ENCODE data around the gene FAM180A. TPM values are rescaled to one million over a fixed set of nuclear protein-coding genes. Genes with fewer than 3 reads are reported as not detected.

The FAM180A gene
- total and polyA plus RNA-seq, 4 donors, result 0.19 to 10.5 (median 5.6) TPM

DNA sequence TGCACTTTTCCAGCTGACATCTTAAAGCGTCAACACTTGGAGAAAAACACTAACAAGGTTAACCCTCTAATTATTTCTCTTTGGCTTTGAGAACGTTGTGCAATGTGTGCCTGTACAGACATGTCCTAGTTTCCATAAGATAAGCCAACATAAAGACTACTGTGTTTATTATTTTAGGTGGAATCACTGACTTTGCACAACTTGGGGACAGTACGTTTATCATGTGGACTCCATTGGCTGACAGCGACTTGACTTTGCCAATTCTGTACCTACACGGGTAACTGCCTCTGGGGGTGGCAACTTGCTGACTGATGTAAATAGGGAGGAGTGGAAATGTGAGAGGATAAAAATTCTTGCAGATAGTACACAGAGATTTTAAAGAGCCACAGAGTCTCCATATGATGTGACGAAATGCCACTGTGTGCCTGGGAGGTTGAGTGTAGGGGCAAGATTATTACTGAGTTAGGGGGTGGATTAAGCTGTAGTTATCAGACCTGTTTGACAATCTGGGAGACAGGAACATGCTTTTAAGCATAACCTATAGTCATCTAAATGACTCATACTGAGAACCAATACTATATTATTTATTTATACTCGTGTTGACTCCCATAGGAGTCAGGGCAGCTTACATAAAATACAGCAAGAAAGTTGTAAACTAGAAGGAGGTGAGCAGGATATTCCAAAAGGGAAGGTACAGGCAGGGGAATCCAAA lies 41.6 kb downstream of the FAM180A start:
- 86% methylated on average over 7 of the region's 7 CpGs for WGBS
- H3K36me3 ChIP-seq (ENCODE audit: control insufficient read depth in 4 of 4, insufficient read depth in 3 of 4, low read depth in 1 of 4, low read length in 3 of 4), result no peaks in the 10 kb centered on the region
- H3K4me3 ChIP-seq (ENCODE audit: low read depth in 1 of 3, low read length in 3 of 3), result no peak overlapping the region
- H3K27ac ChIP-seq (ENCODE audit: low read depth in 1 of 2, low read length in 2 of 2), result no peak overlapping the region
- no peaks in the 10 kb centered on the region for H3K9me3 ChIP-seq (ENCODE audit: control insufficient read depth in 4 of 4, low read length in 3 of 4)
- H3K9ac ChIP-seq (ENCODE audit: low read depth in 1 of 2, low read length in 2 of 2), result no peak overlapping the region
- no peaks in the 10 kb centered on the region for H3K4me1 ChIP-seq (ENCODE audit: control insufficient read depth in 4 of 4, insufficient read depth in 4 of 4, low read length in 3 of 4)
- H3K27me3 ChIP-seq (ENCODE audit: control insufficient read depth in 4 of 4, insufficient read depth in 4 of 4, low read length in 3 of 4), result no peaks in the 10 kb centered on the region
- no peak for DNase-seq (ENCODE audit: low spot score)
- no peak for TF ChIP-seq FOXA2 (IDR thresholded peaks at IDR 0.05)
- TF ChIP-seq RXRA (IDR thresholded peaks at IDR 0.05), result no peak
- no peak for TF ChIP-seq GABPA (IDR thresholded peaks at IDR 0.05 in 1 of 2, conservative IDR thresholded peaks at IDR 0.05 in 1 of 2)
- no peak for TF ChIP-seq TAF1 (conservative IDR thresholded peaks at IDR 0.05)
- TF ChIP-seq SP1 (IDR thresholded peaks at IDR 0.05), result no peak

DNA sequence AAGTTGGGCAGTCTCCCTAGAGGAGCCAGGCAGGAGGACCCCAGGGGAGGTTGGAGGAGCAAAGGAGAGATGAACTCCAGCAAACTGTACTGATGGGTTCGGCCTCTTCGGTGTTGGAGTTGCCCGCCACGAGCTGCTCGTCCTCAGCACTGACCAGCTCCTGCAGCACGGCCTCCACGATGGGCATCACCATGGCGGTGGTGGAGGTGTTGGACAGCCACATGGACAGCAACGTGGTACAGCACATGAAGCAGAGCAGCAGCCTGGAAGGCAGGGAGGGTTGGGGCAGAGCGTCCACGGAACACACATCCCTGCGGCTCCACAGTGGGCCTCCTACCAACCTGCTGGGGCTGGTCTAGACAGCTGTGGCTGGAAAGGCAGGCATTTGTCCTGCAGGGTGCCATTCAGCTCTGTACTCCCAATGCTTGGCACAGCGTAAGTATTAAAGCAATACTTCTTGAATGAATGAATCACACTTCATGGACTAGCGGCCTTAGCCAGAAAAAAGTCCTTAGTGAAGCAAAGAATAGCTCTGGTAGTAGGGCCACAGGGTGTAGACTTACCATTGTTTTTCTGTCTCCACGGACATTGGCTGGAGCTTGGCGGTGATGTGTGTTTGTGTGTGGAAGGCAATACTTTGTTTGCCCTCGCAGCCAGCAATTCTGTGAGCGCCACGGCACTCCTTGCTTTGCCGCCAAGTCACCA lies 42.4 kb downstream of the FAM180A start:
- no peak overlapping the region for H3K9ac ChIP-seq (ENCODE audit: low read depth in 1 of 2, low read length in 2 of 2)
- DNase-seq (ENCODE audit: low spot score), result no peak
- no peaks in the 10 kb centered on the region for H3K4me1 ChIP-seq (ENCODE audit: control insufficient read depth in 4 of 4, insufficient read depth in 4 of 4, low read length in 3 of 4)
- TF ChIP-seq RXRA (IDR thresholded peaks at IDR 0.05), result no peak
- TF ChIP-seq, protein P1, sequence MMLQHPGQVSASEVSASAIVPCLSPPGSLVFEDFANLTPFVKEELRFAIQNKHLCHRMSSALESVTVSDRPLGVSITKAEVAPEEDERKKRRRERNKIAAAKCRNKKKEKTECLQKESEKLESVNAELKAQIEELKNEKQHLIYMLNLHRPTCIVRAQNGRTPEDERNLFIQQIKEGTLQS (IDR thresholded peaks at IDR 0.05), result no peak
- TF ChIP-seq, protein P2, sequence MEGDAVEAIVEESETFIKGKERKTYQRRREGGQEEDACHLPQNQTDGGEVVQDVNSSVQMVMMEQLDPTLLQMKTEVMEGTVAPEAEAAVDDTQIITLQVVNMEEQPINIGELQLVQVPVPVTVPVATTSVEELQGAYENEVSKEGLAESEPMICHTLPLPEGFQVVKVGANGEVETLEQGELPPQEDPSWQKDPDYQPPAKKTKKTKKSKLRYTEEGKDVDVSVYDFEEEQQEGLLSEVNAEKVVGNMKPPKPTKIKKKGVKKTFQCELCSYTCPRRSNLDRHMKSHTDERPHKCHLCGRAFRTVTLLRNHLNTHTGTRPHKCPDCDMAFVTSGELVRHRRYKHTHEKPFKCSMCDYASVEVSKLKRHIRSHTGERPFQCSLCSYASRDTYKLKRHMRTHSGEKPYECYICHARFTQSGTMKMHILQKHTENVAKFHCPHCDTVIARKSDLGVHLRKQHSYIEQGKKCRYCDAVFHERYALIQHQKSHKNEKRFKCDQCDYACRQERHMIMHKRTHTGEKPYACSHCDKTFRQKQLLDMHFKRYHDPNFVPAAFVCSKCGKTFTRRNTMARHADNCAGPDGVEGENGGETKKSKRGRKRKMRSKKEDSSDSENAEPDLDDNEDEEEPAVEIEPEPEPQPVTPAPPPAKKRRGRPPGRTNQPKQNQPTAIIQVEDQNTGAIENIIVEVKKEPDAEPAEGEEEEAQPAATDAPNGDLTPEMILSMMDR (IDR thresholded peaks at IDR 0.05; ENCODE audit: low read depth, low read length, missing input control), result no peak
- TF ChIP-seq FOXA2 (IDR thresholded peaks at IDR 0.05), result no peak
- TF ChIP-seq, protein P3, sequence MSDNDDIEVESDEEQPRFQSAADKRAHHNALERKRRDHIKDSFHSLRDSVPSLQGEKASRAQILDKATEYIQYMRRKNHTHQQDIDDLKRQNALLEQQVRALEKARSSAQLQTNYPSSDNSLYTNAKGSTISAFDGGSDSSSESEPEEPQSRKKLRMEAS (IDR thresholded peaks at IDR 0.05), result no peak
- TF ChIP-seq FOXA1 (IDR thresholded peaks at IDR 0.05), result no peak
- no peak for TF ChIP-seq YY1 (IDR thresholded peaks at IDR 0.05)
- TF ChIP-seq TAF1 (conservative IDR thresholded peaks at IDR 0.05), result no peak
- no peak for TF ChIP-seq EGR1 (IDR thresholded peaks at IDR 0.05; ENCODE audit: low read depth in 2 of 2)
- TF ChIP-seq, protein P4, sequence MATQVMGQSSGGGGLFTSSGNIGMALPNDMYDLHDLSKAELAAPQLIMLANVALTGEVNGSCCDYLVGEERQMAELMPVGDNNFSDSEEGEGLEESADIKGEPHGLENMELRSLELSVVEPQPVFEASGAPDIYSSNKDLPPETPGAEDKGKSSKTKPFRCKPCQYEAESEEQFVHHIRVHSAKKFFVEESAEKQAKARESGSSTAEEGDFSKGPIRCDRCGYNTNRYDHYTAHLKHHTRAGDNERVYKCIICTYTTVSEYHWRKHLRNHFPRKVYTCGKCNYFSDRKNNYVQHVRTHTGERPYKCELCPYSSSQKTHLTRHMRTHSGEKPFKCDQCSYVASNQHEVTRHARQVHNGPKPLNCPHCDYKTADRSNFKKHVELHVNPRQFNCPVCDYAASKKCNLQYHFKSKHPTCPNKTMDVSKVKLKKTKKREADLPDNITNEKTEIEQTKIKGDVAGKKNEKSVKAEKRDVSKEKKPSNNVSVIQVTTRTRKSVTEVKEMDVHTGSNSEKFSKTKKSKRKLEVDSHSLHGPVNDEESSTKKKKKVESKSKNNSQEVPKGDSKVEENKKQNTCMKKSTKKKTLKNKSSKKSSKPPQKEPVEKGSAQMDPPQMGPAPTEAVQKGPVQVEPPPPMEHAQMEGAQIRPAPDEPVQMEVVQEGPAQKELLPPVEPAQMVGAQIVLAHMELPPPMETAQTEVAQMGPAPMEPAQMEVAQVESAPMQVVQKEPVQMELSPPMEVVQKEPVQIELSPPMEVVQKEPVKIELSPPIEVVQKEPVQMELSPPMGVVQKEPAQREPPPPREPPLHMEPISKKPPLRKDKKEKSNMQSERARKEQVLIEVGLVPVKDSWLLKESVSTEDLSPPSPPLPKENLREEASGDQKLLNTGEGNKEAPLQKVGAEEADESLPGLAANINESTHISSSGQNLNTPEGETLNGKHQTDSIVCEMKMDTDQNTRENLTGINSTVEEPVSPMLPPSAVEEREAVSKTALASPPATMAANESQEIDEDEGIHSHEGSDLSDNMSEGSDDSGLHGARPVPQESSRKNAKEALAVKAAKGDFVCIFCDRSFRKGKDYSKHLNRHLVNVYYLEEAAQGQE (IDR thresholded peaks at IDR 0.05), result no peak
- TF ChIP-seq, protein P5, sequence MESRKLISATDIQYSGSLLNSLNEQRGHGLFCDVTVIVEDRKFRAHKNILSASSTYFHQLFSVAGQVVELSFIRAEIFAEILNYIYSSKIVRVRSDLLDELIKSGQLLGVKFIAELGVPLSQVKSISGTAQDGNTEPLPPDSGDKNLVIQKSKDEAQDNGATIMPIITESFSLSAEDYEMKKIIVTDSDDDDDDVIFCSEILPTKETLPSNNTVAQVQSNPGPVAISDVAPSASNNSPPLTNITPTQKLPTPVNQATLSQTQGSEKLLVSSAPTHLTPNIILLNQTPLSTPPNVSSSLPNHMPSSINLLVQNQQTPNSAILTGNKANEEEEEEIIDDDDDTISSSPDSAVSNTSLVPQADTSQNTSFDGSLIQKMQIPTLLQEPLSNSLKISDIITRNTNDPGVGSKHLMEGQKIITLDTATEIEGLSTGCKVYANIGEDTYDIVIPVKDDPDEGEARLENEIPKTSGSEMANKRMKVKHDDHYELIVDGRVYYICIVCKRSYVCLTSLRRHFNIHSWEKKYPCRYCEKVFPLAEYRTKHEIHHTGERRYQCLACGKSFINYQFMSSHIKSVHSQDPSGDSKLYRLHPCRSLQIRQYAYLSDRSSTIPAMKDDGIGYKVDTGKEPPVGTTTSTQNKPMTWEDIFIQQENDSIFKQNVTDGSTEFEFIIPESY (IDR thresholded peaks at IDR 0.05), result no peak
- no peak for TF ChIP-seq HNF4G (IDR thresholded peaks at IDR 0.05)
- TF ChIP-seq SP1 (IDR thresholded peaks at IDR 0.05), result no peak
- TF ChIP-seq RAD21 (IDR thresholded peaks at IDR 0.05), result no peak
- H3K4me3 ChIP-seq (ENCODE audit: low read depth in 1 of 3, low read length in 3 of 3), result no peak overlapping the region
- 92% methylated on average over 20 of the region's 20 CpGs for WGBS
- no peak overlapping the region for H3K27ac ChIP-seq (ENCODE audit: low read depth in 1 of 2, low read length in 2 of 2)
- H3K36me3 ChIP-seq (ENCODE audit: control insufficient read depth in 4 of 4, insufficient read depth in 3 of 4, low read depth in 1 of 4, low read length in 3 of 4), result no peaks in the 10 kb centered on the region
- H3K9me3 ChIP-seq (ENCODE audit: control insufficient read depth in 4 of 4, low read length in 3 of 4), result no peaks in the 10 kb centered on the region
- no peaks in the 10 kb centered on the region for H3K27me3 ChIP-seq (ENCODE audit: control insufficient read depth in 4 of 4, insufficient read depth in 4 of 4, low read length in 3 of 4)

Data from liver (tissue), 9 donors.